Ovary (tissue), 9 donors: ENCODE data around the gene ACTL9. TPM values are rescaled to one million over a fixed set of nuclear protein-coding genes. Genes with fewer than 3 reads are reported as not detected.
"Not testable (repeated sequence)": the region's sequence is repeated elsewhere in the genome, so short reads cannot be mapped to it uniquely, and the experiment has no call there.

Experiments used
- DNase-seq, 5 donors: peaks; one replicate each; pipeline ENCODE4 v3.0.0-alpha.2; 2019 to 2020
- H3K27ac ChIP-seq, 2 donors: fragments of 200-600 bp; one replicate each; pipeline versions ENCODE4 v1.5.1 to v1.8.0; 2019 to 2022
- H3K27me3 ChIP-seq: fragments of 200-600 bp; one replicate; pipeline ENCODE4 v1.8.0; 2022
- H3K36me3 ChIP-seq: fragments of 200-600 bp; sonication (generic); one replicate; pipeline ENCODE4 v1.5.1; 2019
- H3K4me1 ChIP-seq: one replicate; pipeline ENCODE4 v1.8.1; 2013; ENCODE audit warnings: mild to moderate bottlenecking, moderate library complexity; ENCODE audit not compliant: insufficient read depth
- H3K4me3 ChIP-seq: fragments of 200-600 bp; sonication (generic); one replicate; pipeline ENCODE4 v1.5.1; 2017
- H3K9me3 ChIP-seq, 2 donors: fragments of 200-600 bp in 1 of 2; sonication (generic) in 1 of 2; one replicate each; pipeline versions ENCODE4 v1.5.1 to v1.8.1; 2013 to 2019; ENCODE audit warnings: mild to moderate bottlenecking in 1 of 2, moderate library complexity in 1 of 2
- CTCF ChIP-seq, 3 donors: fragments of 450-650 bp in 2 of 3; fragments of 200-600 bp in 1 of 3; IDR thresholded peaks; one replicate each; pipeline versions ENCODE4 v1.5.1 to v1.8.0; 2016 to 2022; ENCODE audit warnings: antibody characterized with exemption in 3 of 3, mild to moderate bottlenecking in 1 of 3
- EP300 ChIP-seq: sonication (generic); formaldehyde crosslinking; IDR thresholded peaks from one replicate; pipeline ENCODE4 v1.6.1; 2017; ENCODE audit warnings: antibody characterized with exemption
- POLR2A ChIP-seq: fragments of 450-650 bp; IDR thresholded peaks from one replicate; pipeline ENCODE4 v1.6.1; 2017; ENCODE audit warnings: antibody characterized with exemption, mild to moderate bottlenecking, moderate library complexity
- WGBS, 3 donors: extraction: QIAGEN DNeasy Blood & Tissue Kit in 1 of 3; methylation state at CpG; one replicate each; pipeline versions ENCODE4 v1.1.5 to v1.1.7; 2013 to 2017; 5-methylcytosine and 5-hydroxymethylcytosine counted together
- intact Hi-C, 4 donors: fragments of 100-400 bp; cut with DNase I; formaldehyde crosslinking; loops; one replicate each; pipeline versions ENCODE4 v1.11.0 to v1.15.1; 2022 to 2023
- polyA plus RNA-seq, 2 donors: library from polyadenylated mRNA; stranded (reverse); fragments of 200-250 nt in 1 of 2; fragments of 350-450 nt in 1 of 2; fragmentation: Illumina TruSeq in 1 of 2; extraction: RNeasy Lipid Tissue Mini Kit (QIAGEN cat#74804) in 1 of 2; gene quantifications; one replicate each; pipeline ENCODE4 v1.2.3, GENCODE V29; 2013 to 2014
- total RNA-seq, 7 donors: library from RNA; depleted of rRNA in 2 of 7; stranded (reverse); fragments of >200 nt in 2 of 7; fragmentation: NEBNext Ultra II Directional in 3 of 7; extraction: Animal tissue kit (Norgen Biotek cat#: 25700) in 3 of 7; gene quantifications; one replicate each; pipeline versions ENCODE4 v1.1.0 to v1.2.4, GENCODE V29; 2016 to 2023
- donor health status: DM: no; HTN: no; CAD: no; lungs with moderate emphysema.
- donor health status: DM: no; HTN: no; CAD: no.
- donor health status: Bipolar disorder and iron deficiency.
- donor health status: DM: yes; HTN: yes; CAD: no.
- donor health status: DM: no; HTN: no; CAD: no.
- donor health status: DM: yes; HTN: yes; CAD: no.

Gene ACTL9
- total and polyA plus RNA-seq, 9 donors, result not detected

GRCh38 chr19:8724276-8724675 lies 25.7 kb upstream of the ACTL9 start:
- Histone ChIP-seq H3K4me1 (no peaks in the 10 kb centered on the region), H3K9me3 (no peaks in the 10 kb centered on the region), H3K27ac (no peak overlapping the region), H3K36me3 (no peaks in the 10 kb centered on the region), H3K27me3 (no peaks in the 10 kb centered on the region), H3K4me3 (no peak overlapping the region)
- intact Hi-C loops, result no loop called here
- no peak for DNase-seq
- 45 to 66% (median 51%) methylated on average over 3 of the region's 3 CpGs for WGBS, 3 donors
- TF ChIP-seq CTCF (IDR thresholded peaks at IDR 0.05) (no peak), POLR2A (no peak), EP300 (no peak)

- TF ChIP-seq POLR2A (no peak), EP300 (no peak), CTCF (IDR thresholded peaks at IDR 0.05) (no peak)
- intact Hi-C loops, result no loop called here
- Histone ChIP-seq H3K4me1 (no peaks in the 10 kb centered on the region), H3K27me3 (no peaks in the 10 kb centered on the region), H3K36me3 (no peaks in the 10 kb centered on the region), H3K27ac (no peak overlapping the region), H3K9me3 (no peaks in the 10 kb centered on the region), H3K4me3 (no peak overlapping the region)
- DNase-seq, result no peak
- 35 to 41% (median 39%) methylated on average over 2 of the region's 2 CpGs for WGBS, 3 donors
These were observed 23.4 kb upstream of the ACTL9 start for GRCh38 chr19:8722032-8722431.

- H3K4me1 ChIP-seq, result no peaks in the 10 kb centered on the region
- WGBS, 3 donors, result 53 to 67% (median 63%) methylated on average over 1 of the region's 1 CpG
- no peak for DNase-seq
These were observed 22.7 kb upstream of the ACTL9 start, which contains the start of gene OR2Z1 for GRCh38 chr19:8721334-8721733. OR2Z1 (plus strand) TSS chr19:8721634; CDS start chr19:8731029, 9,395 bp downstream.

GRCh38 chr19:8710337-8710736 lies 11.7 kb upstream of the ACTL9 start:
- H3K9me3 ChIP-seq, H3K4me3 ChIP-seq, intact Hi-C loops, H3K36me3 ChIP-seq, DNase-seq, H3K27me3 ChIP-seq, H3K27ac ChIP-seq, H3K4me1 ChIP-seq: not testable (repeated sequence)
- WGBS, 3 donors, result 70 to 85% (median 82%) methylated on average over 7 of the region's 7 CpGs

More at GRCh38 chr19:8721334-8721733, 22.7 kb upstream of the ACTL9 start, which contains the start of gene OR2Z1:
- Histone ChIP-seq H3K36me3 (no peaks in the 10 kb centered on the region), H3K9me3 (no peaks in the 10 kb centered on the region), H3K4me3 (no peak within 1 kb of the TSS), H3K27me3 (no peaks in the 10 kb centered on the region), H3K27ac (no peak within 1 kb of the TSS)
- intact Hi-C loops, result no loop called here
- TF ChIP-seq CTCF (IDR thresholded peaks at IDR 0.05), result no peak
- TF ChIP-seq POLR2A, result no peak

GRCh38 chr19:8705742-8706141 lies 7.1 kb upstream of the ACTL9 start:
- Histone ChIP-seq H3K4me1 (no peaks in the 10 kb centered on the region), H3K27me3 (no peaks in the 10 kb centered on the region), H3K4me3 (no peak overlapping the region), H3K36me3 (no peaks in the 10 kb centered on the region), H3K27ac (no peak overlapping the region), H3K9me3 (no peaks in the 10 kb centered on the region)
- TF ChIP-seq POLR2A (no peak), CTCF (IDR thresholded peaks at IDR 0.05) (no peak), EP300 (no peak)
- 13 to 29% (median 16%) methylated on average over 5 of the region's 5 CpGs for WGBS, 3 donors
- intact Hi-C loops, result no loop called here
- DNase-seq, result no peak

GRCh38 chr19:8705304-8705703 lies 6.7 kb upstream of the ACTL9 start:
- H3K9me3 ChIP-seq, H3K27me3 ChIP-seq, H3K36me3 ChIP-seq, H3K4me1 ChIP-seq, H3K4me3 ChIP-seq, DNase-seq, H3K27ac ChIP-seq, intact Hi-C loops: not testable (repeated sequence)
- WGBS, 3 donors, result 82 to 85% (median 83%) methylated on average over 3 of the region's 3 CpGs
